ENCODE results near the gene PCDHA1.

PCDHA1 gene

GRCh38 chr5:140998921-140999410 lies 213.0 kb downstream of the PCDHA1 start:
- Histone ChIP-seq H3K27ac (ENCODE audit: low read depth, low read length) (no peak overlapping the region), H3K36me3 (ENCODE audit: low read length) (no peaks in the 10 kb centered on the region), H3K79me2 (ENCODE audit: insufficient read depth, low read length) (no peaks in the 10 kb centered on the region)

DNA sequence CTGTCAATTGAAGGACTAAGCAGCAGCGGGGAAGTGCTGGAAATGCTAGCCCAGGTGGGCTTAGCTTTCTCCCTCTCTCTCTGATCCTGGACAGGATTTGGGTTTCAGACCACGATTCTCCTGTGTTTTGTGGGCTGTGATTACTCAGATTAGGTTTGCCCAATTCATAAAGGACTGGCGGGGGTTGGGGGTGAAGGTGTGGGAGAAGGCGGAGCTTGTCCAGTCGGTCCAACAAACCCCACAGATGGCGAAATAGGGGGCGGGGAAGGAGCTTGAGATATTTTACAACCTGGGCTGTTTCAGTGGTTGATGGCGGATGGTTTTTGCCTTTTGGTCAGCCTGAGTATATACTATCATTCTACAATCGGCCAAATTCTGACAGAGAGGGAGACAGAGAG lies 215.5 kb downstream of the PCDHA1 start:
- no peak overlapping the region for H2AFZ ChIP-seq (ENCODE audit: low read depth, low read length, severe bottlenecking)
- H3K9me3 ChIP-seq (ENCODE audit: insufficient read depth, low read length) = no peaks in the 10 kb centered on the region
- no peaks in the 10 kb centered on the region for H3F3A ChIP-seq (ENCODE audit: insufficient read depth)
- H4K20me1 ChIP-seq (ENCODE audit: low read depth, low read length) = no peaks in the 10 kb centered on the region
- H3K9me2 ChIP-seq (replicated peaks; ENCODE audit: insufficient read depth, low read length) = no peaks in the 10 kb centered on the region
- H3K79me2 ChIP-seq (ENCODE audit: insufficient read depth, low read length) = no peaks in the 10 kb centered on the region
- TF ChIP-seq CTCF (IDR thresholded peaks at IDR 0.05; ENCODE audit: insufficient read depth, low read length, poor library complexity, severe bottlenecking) = no peak
- TF ChIP-seq EZH2phosphoT487 (conservative IDR thresholded peaks at IDR 0.05; ENCODE audit: low read length) = no peak
- no peak overlapping the region for H3K4me2 ChIP-seq (ENCODE audit: low read depth, low read length, poor library complexity, severe bottlenecking)
- H3K36me3 ChIP-seq (ENCODE audit: low read length) = no peaks in the 10 kb centered on the region
- no peak overlapping the region for H3K4me3 ChIP-seq (ENCODE audit: insufficient read depth, low read length, poor library complexity, severe bottlenecking)
- no peak overlapping the region for H3K27ac ChIP-seq (ENCODE audit: low read depth, low read length)
- H3K9ac ChIP-seq (ENCODE audit: low read length) = no peak overlapping the region
- H3K27me3 ChIP-seq (ENCODE audit: low read length) = no peaks in the 10 kb centered on the region

More at GRCh38 chr5:140998921-140999410, 213.0 kb downstream of the PCDHA1 start:
- H3K4me2 ChIP-seq (ENCODE audit: low read depth, low read length, poor library complexity, severe bottlenecking) = no peak overlapping the region
- no peaks in the 10 kb centered on the region for H3K27me3 ChIP-seq (ENCODE audit: low read length)
- no peak overlapping the region for H3K9ac ChIP-seq (ENCODE audit: low read length)
- no peaks in the 10 kb centered on the region for H3K9me2 ChIP-seq (replicated peaks; ENCODE audit: insufficient read depth, low read length)
- no peak overlapping the region for H3K4me3 ChIP-seq (ENCODE audit: insufficient read depth, low read length, poor library complexity, severe bottlenecking)
- no peaks in the 10 kb centered on the region for H3K9me3 ChIP-seq (ENCODE audit: insufficient read depth, low read length)
- no peaks in the 10 kb centered on the region for H3F3A ChIP-seq (ENCODE audit: insufficient read depth)
- H4K20me1 ChIP-seq (ENCODE audit: low read depth, low read length) = no peaks in the 10 kb centered on the region
- no peak for TF ChIP-seq CTCF (IDR thresholded peaks at IDR 0.05; ENCODE audit: insufficient read depth, low read length, poor library complexity, severe bottlenecking)
- TF ChIP-seq EZH2phosphoT487 (conservative IDR thresholded peaks at IDR 0.05; ENCODE audit: low read length) = no peak
- no peak overlapping the region for H2AFZ ChIP-seq (ENCODE audit: low read depth, low read length, severe bottlenecking)

GRCh38 chr5:141001844-141002604 lies 216.1 kb downstream of the PCDHA1 start:
- H3K36me3 ChIP-seq (ENCODE audit: low read length) = no peaks in the 10 kb centered on the region
- H3K9me2 ChIP-seq (replicated peaks; ENCODE audit: insufficient read depth, low read length) = no peaks in the 10 kb centered on the region
- no peaks in the 10 kb centered on the region for H3K27me3 ChIP-seq (ENCODE audit: low read length)
- no peaks in the 10 kb centered on the region for H4K20me1 ChIP-seq (ENCODE audit: low read depth, low read length)
- no peak overlapping the region for H3K27ac ChIP-seq (ENCODE audit: low read depth, low read length)
- H3K9me3 ChIP-seq (ENCODE audit: insufficient read depth, low read length) = no peaks in the 10 kb centered on the region
- TF ChIP-seq CTCF (IDR thresholded peaks at IDR 0.05; ENCODE audit: insufficient read depth, low read length, poor library complexity, severe bottlenecking) (no peak), EZH2phosphoT487 (conservative IDR thresholded peaks at IDR 0.05; ENCODE audit: low read length) (no peak)
- no peak overlapping the region for H3K9ac ChIP-seq (ENCODE audit: low read length)
- no peak overlapping the region for H3K4me2 ChIP-seq (ENCODE audit: low read depth, low read length, poor library complexity, severe bottlenecking)
- H3K79me2 ChIP-seq (ENCODE audit: insufficient read depth, low read length) = no peaks in the 10 kb centered on the region
- no peak overlapping the region for H3K4me3 ChIP-seq (ENCODE audit: insufficient read depth, low read length, poor library complexity, severe bottlenecking)
- H2AFZ ChIP-seq (ENCODE audit: low read depth, low read length, severe bottlenecking) = no peak overlapping the region
- H3F3A ChIP-seq (ENCODE audit: insufficient read depth) = no peaks in the 10 kb centered on the region
